Gastrocnemius medialis (tissue), 4 donors: Measurements from ENCODE around the gene FOLH1. TPM values are rescaled to one million over a fixed set of nuclear protein-coding genes. Genes with fewer than 3 reads are reported as not detected.
A peak's percentile ranks its signal among the peaks of the same experiment; 100 is the strongest.
"Not testable (repeated sequence)": the region's sequence is repeated elsewhere in the genome, so short reads cannot be mapped to it uniquely, and the experiment has no call there.

ENCODE experiments used
- ATAC-seq, 2 donors: fragments of 150-250 bp; one replicate each; pipeline ENCODE4 v1.9.1; 2016
- DNase-seq, 2 donors: peaks; one replicate each; pipeline ENCODE4 v3.0.0-alpha.2; 2019
- H3K27ac ChIP-seq, 4 donors: fragments of 200-600 bp; sonication (generic); 1 replicate in 1 of 4; 2 replicates in 3 of 4; pipeline ENCODE4 v1.5.1; 2016 to 2018; ENCODE audit warnings: mild to moderate bottlenecking in 2 of 4, moderate library complexity in 1 of 4
- H3K27me3 ChIP-seq, 3 donors: fragments of 200-600 bp; sonication (generic) in 2 of 3; 1 replicate in 1 of 3; 2 replicates in 2 of 3; pipeline versions ENCODE4 v1.5.1 to v1.6.0; 2016 to 2019; ENCODE audit warnings: mild to moderate bottlenecking in 1 of 3, moderate library complexity in 1 of 3
- H3K36me3 ChIP-seq, 2 donors: fragments of 200-600 bp; sonication (generic) in 1 of 2; one replicate each; pipeline ENCODE4 v1.5.1; 2017 to 2018
- H3K4me1 ChIP-seq, 2 donors: fragments of 200-600 bp; sonication (generic) in 1 of 2; one replicate each; pipeline ENCODE4 v1.5.1; 2016 to 2017; ENCODE audit warnings: mild to moderate bottlenecking in 2 of 2
- H3K4me3 ChIP-seq, 4 donors: fragments of 200-600 bp; sonication (generic) in 3 of 4; 1 replicate in 1 of 4; 2 replicates in 3 of 4; pipeline ENCODE4 v1.5.1; 2016 to 2019; ENCODE audit warnings: mild to moderate bottlenecking in 2 of 4
- H3K9me3 ChIP-seq, 3 donors: fragments of 200-600 bp; sonication (generic) in 2 of 3; 1 replicate in 1 of 3; 2 replicates in 2 of 3; pipeline ENCODE4 v1.5.1; 2016 to 2019
- POLR2A ChIP-seq, 2 donors: fragments of 450-650 bp; IDR thresholded peaks; one replicate each; pipeline ENCODE4 v1.6.1; 2017; ENCODE audit warnings: antibody characterized with exemption in 2 of 2, mild to moderate bottlenecking in 2 of 2, moderate library complexity in 2 of 2
- in situ Hi-C, 4 donors: fragments of 200-750 bp; cut with MboI; loops; one replicate each; pipeline versions ENCODE4 v1.15.0 to v1.8.0; 2017; ENCODE audit warnings: low sequenced_read_pairs in 4 of 4
- intact Hi-C: fragments of 100-400 bp; cut with DNase I; formaldehyde crosslinking; loops from one replicate; pipeline ENCODE4 v1.15.1; 2023; ENCODE audit warnings: low total_unique reads
- total RNA-seq, 4 donors: library from RNA; depleted of rRNA; stranded (reverse); fragments of >200 nt; gene quantifications; one replicate each; pipeline versions ENCODE4 v1.1.0 to v1.2.3, GENCODE V29; 2016
- TF ChIP-seq, protein P1 (sequence below), 5 experiments: fragments of 450-650 bp in 3 of 5; fragments of 200-600 bp in 2 of 5; sonication (generic) in 2 of 5; IDR thresholded peaks in 4 of 5; conservative IDR thresholded peaks in 1 of 5; 1 replicate in 4 of 5; 2 replicates in 1 of 5; pipeline ENCODE4 v1.5.1; 2016 to 2019; ENCODE audit warnings: antibody characterized with exemption in 5 of 5, mild to moderate bottlenecking in 3 of 5, moderate library complexity in 3 of 5

The FOLH1 gene
- total RNA-seq, 4 donors from 2014 or later: not detected

DNA sequence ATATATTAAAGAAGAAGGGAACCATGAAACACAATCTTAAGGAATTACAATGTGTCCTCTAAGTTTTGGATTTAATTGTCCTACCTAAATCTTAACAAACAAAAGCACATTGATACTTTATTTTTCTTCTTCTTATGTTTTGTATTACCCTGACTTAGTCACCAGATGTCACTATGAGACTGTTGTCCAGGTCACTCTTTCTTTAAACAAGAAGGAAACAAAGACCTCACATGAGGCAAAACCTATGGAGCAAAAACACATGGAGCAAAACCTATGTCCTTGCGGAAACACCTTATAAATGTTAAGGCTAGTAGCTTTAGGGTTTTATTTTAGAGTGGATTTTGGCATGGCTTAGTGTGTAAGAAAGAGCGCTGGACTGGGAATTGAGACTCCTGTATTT is 20.7 kb upstream of the FOLH1 start:
- in situ Hi-C loops, DNase-seq, H3K9me3 ChIP-seq, H3K4me1 ChIP-seq, H3K27ac ChIP-seq, H3K36me3 ChIP-seq, H3K4me3 ChIP-seq, H3K27me3 ChIP-seq, ATAC-seq: not testable (repeated sequence)
- TF ChIP-seq, protein P1, sequence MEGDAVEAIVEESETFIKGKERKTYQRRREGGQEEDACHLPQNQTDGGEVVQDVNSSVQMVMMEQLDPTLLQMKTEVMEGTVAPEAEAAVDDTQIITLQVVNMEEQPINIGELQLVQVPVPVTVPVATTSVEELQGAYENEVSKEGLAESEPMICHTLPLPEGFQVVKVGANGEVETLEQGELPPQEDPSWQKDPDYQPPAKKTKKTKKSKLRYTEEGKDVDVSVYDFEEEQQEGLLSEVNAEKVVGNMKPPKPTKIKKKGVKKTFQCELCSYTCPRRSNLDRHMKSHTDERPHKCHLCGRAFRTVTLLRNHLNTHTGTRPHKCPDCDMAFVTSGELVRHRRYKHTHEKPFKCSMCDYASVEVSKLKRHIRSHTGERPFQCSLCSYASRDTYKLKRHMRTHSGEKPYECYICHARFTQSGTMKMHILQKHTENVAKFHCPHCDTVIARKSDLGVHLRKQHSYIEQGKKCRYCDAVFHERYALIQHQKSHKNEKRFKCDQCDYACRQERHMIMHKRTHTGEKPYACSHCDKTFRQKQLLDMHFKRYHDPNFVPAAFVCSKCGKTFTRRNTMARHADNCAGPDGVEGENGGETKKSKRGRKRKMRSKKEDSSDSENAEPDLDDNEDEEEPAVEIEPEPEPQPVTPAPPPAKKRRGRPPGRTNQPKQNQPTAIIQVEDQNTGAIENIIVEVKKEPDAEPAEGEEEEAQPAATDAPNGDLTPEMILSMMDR (IDR thresholded peaks at IDR 0.05 in 4 of 5, conservative IDR thresholded peaks at IDR 0.05 in 1 of 5): peak in 1 of 5 experiments; percentile 11
- intact Hi-C loops: loop anchor here (5.0 kb wide), 1 partner anchor 298 kb away; no protein-coding TSS in a partner anchor

DNA sequence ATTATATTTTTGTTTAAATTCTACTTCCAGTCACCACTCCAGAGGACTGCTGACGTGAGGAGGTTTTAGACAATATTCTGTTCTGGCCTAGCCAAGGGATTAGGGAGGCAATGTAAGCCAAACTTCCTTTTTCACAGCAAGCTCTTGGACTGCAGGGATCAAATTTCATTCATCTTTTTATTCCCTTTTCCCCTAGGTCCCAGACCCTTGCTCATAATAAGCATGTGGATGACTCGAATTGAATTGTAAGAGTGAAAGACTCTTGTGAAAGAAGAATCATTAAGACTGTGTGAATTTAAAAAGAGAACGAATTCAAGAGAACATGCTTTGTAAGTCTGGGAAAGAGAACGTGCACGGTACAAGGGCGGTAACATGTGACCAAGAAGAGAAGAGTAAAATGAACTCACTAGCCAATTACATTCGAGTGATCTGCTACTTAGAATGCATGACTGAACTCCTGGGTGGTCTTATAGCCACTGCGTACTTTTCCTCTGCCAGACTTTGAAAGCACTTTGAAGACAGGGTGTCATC is 16.9 kb upstream of the FOLH1 start:
- intact Hi-C loops: loop anchor here (5.0 kb wide), 1 partner anchor 302 kb away; no protein-coding TSS in a partner anchor
- H3K27me3 ChIP-seq, in situ Hi-C loops, H3K36me3 ChIP-seq, DNase-seq, ATAC-seq, H3K9me3 ChIP-seq, H3K4me3 ChIP-seq, H3K4me1 ChIP-seq, H3K27ac ChIP-seq: not testable (repeated sequence)

DNA sequence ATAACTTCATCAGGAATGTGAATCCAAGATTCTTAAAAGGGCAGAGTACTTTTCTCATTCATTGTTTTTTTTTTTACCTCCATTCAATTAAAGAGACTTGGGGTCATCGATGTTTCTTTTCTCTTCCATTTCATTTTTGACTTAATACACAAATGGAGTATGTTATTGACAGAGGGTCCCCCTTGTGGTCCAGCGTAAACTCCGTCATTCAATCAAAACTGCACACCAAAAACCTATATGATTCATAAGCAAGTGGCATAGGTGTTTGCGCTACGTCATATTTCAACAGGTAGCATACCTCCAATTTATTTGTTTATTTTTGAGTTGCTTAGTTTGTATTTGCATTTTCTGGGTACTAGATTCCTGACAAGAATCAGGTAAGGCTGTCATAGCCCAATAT is 12.7 kb upstream of the FOLH1 start:
- intact Hi-C loops (no loop called here), in situ Hi-C loops (no loop called here)
- no peak overlapping the region for H3K4me3 ChIP-seq
- no peaks in the 10 kb centered on the region for H3K36me3 ChIP-seq
- H3K9me3 ChIP-seq: no peaks in the 10 kb centered on the region
- H3K27me3 ChIP-seq: no peaks in the 10 kb centered on the region
- ATAC-seq (no peak), DNase-seq (no peak)
- TF ChIP-seq POLR2A (IDR thresholded peaks at IDR 0.05): no peak
- TF ChIP-seq, protein P1 (IDR thresholded peaks at IDR 0.05 in 4 of 5, conservative IDR thresholded peaks at IDR 0.05 in 1 of 5): no peak
- no peaks in the 10 kb centered on the region for H3K4me1 ChIP-seq
- no peak overlapping the region for H3K27ac ChIP-seq

DNA sequence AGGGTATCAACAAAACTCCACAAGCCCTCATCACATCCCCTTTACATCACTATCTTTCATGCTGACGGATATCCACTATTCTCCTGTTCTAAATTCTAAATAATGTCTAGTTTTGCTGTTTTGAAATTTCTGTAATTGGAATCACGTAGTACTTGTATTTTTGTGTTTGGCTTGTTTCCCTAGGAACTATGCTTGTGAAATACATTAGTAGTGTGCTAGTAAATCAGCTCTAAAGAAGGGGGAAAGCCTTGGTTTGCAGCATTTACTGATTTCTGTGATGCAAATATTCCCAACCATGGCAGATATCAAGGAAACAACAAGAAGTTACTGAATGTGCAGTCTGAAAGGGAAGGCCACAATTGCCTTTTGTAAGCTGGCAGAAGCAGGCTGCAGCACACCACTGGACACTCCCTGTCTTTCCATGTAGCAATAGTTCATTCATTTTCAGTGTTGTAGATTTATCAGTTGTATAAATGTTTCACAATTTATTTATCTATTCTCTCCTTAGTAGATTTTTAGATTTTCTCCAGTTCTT is 4.7 kb upstream of the FOLH1 start:
- intact Hi-C loops (no loop called here), in situ Hi-C loops (no loop called here)
- TF ChIP-seq POLR2A (IDR thresholded peaks at IDR 0.05): no peak
- TF ChIP-seq, protein P1 (IDR thresholded peaks at IDR 0.05 in 4 of 5, conservative IDR thresholded peaks at IDR 0.05 in 1 of 5): no peak
- Histone ChIP-seq H3K27me3 (no peaks in the 10 kb centered on the region), H3K9me3 (no peaks in the 10 kb centered on the region), H3K4me3 (no peak overlapping the region), H3K36me3 (no peaks in the 10 kb centered on the region), H3K4me1 (no peaks in the 10 kb centered on the region), H3K27ac (no peak overlapping the region)
- no peak for ATAC-seq
- DNase-seq: no peak

DNA sequence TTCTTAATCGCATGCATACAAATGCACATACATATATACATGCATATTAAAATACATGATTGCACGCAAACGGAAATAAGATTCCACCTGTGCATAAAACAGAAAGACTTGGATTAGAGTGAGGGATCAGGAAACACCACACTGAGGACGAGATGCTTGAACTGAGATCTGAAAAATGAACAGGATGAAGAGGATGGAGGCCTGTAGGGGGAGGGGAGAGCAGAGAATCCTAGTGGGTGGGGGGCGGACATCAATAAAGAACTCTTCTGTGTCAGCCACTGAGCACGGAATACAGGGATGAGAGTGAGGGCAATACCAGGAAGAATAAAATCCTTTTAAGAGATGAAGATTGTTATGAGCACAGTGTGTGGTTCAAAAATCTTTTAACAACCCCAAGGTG is 1.4 kb downstream of the FOLH1 start:
- intact Hi-C loops, H3K27ac ChIP-seq, H3K4me1 ChIP-seq, H3K27me3 ChIP-seq, H3K36me3 ChIP-seq, in situ Hi-C loops, DNase-seq, ATAC-seq, H3K9me3 ChIP-seq, H3K4me3 ChIP-seq: not testable (repeated sequence)
